SJCRH30 (cell line): ENCODE measurements around the gene MYO19. TPM values are rescaled to one million over a fixed set of nuclear protein-coding genes. Genes with fewer than 3 reads are reported as not detected.

Source experiments
- DNase-seq, 2 experiments: peaks; one replicate each; pipeline ENCODE4 v3.0.0-alpha.2; 2015 to 2020
- H3K27ac ChIP-seq: fragments of 250-450 bp; sonication (Bioruptor Pico); 2 replicates; pipeline ENCODE4 v1.5.1; 2020; ENCODE audit warnings: mild to moderate bottlenecking, moderate library complexity
- H3K27me3 ChIP-seq: fragments of 250-450 bp; sonication (Bioruptor Pico); 2 replicates; pipeline ENCODE4 v1.5.1; 2020; ENCODE audit warnings: mild to moderate bottlenecking, moderate library complexity
- H3K36me3 ChIP-seq: fragments of 250-450 bp; sonication (Bioruptor Pico); 2 replicates; pipeline ENCODE4 v1.5.1; 2020; ENCODE audit warnings: mild to moderate bottlenecking, moderate library complexity
- H3K4me1 ChIP-seq: fragments of 250-450 bp; sonication (Bioruptor Pico); 2 replicates; pipeline ENCODE4 v1.5.1; 2020; ENCODE audit warnings: mild to moderate bottlenecking, moderate library complexity
- H3K4me3 ChIP-seq: fragments of 250-450 bp; sonication (Bioruptor Pico); 2 replicates; pipeline ENCODE4 v1.5.1; 2020; ENCODE audit warnings: mild to moderate bottlenecking, moderate library complexity
- H3K9me3 ChIP-seq: fragments of 250-450 bp; sonication (Bioruptor Pico); replicated peaks from 2 replicates; pipeline ENCODE4 v1.5.1; 2020; ENCODE audit warnings: mild to moderate bottlenecking, moderate library complexity
- total RNA-seq: library from RNA; depleted of rRNA; stranded (reverse); fragments of >200 nt; shearing (Covaris generic); gene quantifications from 2 replicates; pipeline ENCODE4 v1.2.3, GENCODE V29; 2014

Gene MYO19
- total RNA-seq, 1 experiment from 2014 or later = 93.0 TPM

GRCh38 chr17:36544307-36545076 lies 9.8 kb upstream of the MYO19 start, which contains the start of gene GGNBP2:
Gene GGNBP2, plus strand, starts transcription at chr17:36544919. Its CDS starts 806 bp downstream, at chr17:36545725.
- Histone ChIP-seq H3K36me3 (peaks cover 19% of the 10 kb centered on the region), H3K27ac (peak within 1 kb of the TSS; percentile 94), H3K4me1 (peaks cover 9% of the 10 kb centered on the region), H3K27me3 (no peaks in the 10 kb centered on the region), H3K9me3 (no peaks in the 10 kb centered on the region), H3K4me3 (peak within 1 kb of the TSS; percentile 96)
- DNase-seq = peak; percentile 95 to 97

DNA sequence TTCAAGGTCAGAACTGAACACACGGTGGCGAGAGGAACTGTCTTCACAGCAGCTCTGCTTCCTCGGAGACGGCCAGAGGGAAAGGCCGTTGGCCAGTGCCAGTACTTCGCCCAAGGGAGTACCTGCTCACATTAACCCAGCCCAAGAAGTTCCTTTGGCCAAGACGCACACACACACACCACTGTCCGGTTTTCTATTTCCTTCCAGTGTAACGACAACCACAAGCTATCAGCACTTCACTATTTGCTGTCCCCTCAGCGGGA lies 9.3 kb upstream of the MYO19 start:
- peak in 1 of 2 experiments; percentile 39 for DNase-seq
- Histone ChIP-seq H3K27ac (peak overlapping the region; percentile 94), H3K36me3 (peaks cover 15% of the 10 kb centered on the region), H3K4me1 (peaks cover 9% of the 10 kb centered on the region), H3K27me3 (no peaks in the 10 kb centered on the region), H3K9me3 (no peaks in the 10 kb centered on the region), H3K4me3 (peak overlapping the region; percentile 96)

DNA sequence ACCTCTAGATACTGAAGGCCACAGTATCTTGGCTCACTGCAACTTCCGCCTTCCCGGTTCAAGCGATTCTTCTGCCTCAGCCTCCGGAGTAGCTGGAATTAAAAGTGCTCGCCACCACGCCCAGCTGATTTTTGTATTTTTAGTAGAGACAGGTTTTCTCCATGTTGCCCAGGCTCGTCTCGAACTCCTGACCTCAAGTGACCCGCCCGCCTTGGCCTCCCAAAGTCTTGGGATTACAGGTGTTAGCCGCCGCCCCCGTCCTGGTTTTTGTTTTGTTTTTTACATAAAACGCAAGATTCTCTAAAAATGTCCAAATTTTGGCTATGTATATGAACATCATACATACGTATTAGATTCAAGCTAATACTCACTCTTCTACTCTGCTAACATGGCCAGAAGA lies 8.1 kb upstream of the MYO19 start:
- H3K27me3 ChIP-seq = no peaks in the 10 kb centered on the region
- no peak for DNase-seq
- peaks cover 20% of the 10 kb centered on the region for H3K36me3 ChIP-seq
- no peak overlapping the region for H3K27ac ChIP-seq
- no peaks in the 10 kb centered on the region for H3K9me3 ChIP-seq
- no peak overlapping the region for H3K4me3 ChIP-seq
- peaks cover 5% of the 10 kb centered on the region for H3K4me1 ChIP-seq

DNA sequence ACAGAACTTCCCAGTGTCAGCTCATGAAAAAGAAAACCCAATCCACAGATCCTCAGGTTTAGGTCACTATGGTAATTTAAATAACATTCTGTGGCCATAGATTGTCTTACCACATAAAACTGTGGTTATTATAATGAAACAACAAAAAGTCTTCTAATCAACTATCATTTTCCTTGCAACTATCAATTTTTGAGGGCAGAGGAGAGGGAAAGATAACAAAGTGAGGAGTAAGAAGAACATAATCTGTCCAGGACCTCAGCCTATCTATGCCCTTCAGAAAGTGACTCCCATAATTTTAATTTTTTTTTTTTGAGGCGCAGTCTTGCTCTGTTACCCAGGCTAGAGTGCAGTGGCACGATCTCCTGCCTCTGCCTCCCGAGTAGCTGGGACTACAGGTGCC lies 6.0 kb upstream of the MYO19 start:
- no peak for DNase-seq
- Histone ChIP-seq H3K9me3 (no peaks in the 10 kb centered on the region), H3K36me3 (peaks cover 25% of the 10 kb centered on the region), H3K4me3 (no peak overlapping the region), H3K27me3 (no peaks in the 10 kb centered on the region), H3K4me1 (no peaks in the 10 kb centered on the region), H3K27ac (no peak overlapping the region)

GRCh38 chr17:36535669-36536081 lies 1.0 kb upstream of the MYO19 start:
- no peaks in the 10 kb centered on the region for H3K9me3 ChIP-seq
- H3K36me3 ChIP-seq = peaks cover 51% of the 10 kb centered on the region
- H3K4me3 ChIP-seq = peak overlapping the region; percentile 95
- no peaks in the 10 kb centered on the region for H3K27me3 ChIP-seq
- no peaks in the 10 kb centered on the region for H3K4me1 ChIP-seq
- DNase-seq = no peak
- H3K27ac ChIP-seq = peak overlapping the region; percentile 99

GRCh38 chr17:36533935-36534839 lies 481 bp downstream of the MYO19 start:
- no peaks in the 10 kb centered on the region for H3K27me3 ChIP-seq
- H3K36me3 ChIP-seq = peaks cover 58% of the 10 kb centered on the region
- H3K4me3 ChIP-seq = peak overlapping the region; percentile 95
- H3K27ac ChIP-seq = peak overlapping the region; percentile 99
- H3K9me3 ChIP-seq = no peaks in the 10 kb centered on the region
- peak; percentile 79 to 86 for DNase-seq
- peaks cover 3% of the 10 kb centered on the region for H3K4me1 ChIP-seq

- peaks cover 54% of the 10 kb centered on the region for H3K36me3 ChIP-seq
These were observed 2.2 kb downstream of the MYO19 start for GRCh38 chr17:36532435-36532975.

DNA sequence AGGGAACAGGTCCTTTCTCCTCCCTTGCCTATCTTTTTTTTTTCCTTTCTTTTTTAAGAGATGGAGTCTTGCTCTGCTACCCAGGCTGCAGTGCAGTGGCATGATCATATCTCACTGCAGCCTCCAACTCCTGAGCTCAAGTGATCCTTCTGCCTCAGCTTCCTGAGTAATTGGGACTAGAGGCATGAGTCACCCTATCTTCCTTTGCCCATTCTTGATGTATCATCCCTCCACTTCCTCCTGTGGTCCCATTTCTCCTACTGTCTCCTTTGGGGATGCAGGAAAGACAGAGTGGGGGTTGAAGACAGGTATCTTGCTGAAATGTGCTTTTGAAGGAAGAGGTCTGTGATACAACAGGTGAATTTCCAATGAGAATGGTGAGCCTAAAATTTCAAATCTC lies 5.5 kb downstream of the MYO19 start:
- Histone ChIP-seq H3K4me1 (peaks cover 17% of the 10 kb centered on the region), H3K4me3 (no peak overlapping the region), H3K27me3 (no peaks in the 10 kb centered on the region), H3K27ac (peak overlapping the region; percentile 63), H3K9me3 (no peaks in the 10 kb centered on the region), H3K36me3 (peaks cover 73% of the 10 kb centered on the region)
- DNase-seq = peak in 1 of 2 experiments; percentile 46

More at GRCh38 chr17:36532435-36532975, 2.2 kb downstream of the MYO19 start:
- Histone ChIP-seq H3K9me3 (no peaks in the 10 kb centered on the region), H3K27ac (no peak overlapping the region), H3K4me3 (no peak overlapping the region), H3K27me3 (no peaks in the 10 kb centered on the region), H3K4me1 (peaks cover 17% of the 10 kb centered on the region)
- no peak for DNase-seq

DNA sequence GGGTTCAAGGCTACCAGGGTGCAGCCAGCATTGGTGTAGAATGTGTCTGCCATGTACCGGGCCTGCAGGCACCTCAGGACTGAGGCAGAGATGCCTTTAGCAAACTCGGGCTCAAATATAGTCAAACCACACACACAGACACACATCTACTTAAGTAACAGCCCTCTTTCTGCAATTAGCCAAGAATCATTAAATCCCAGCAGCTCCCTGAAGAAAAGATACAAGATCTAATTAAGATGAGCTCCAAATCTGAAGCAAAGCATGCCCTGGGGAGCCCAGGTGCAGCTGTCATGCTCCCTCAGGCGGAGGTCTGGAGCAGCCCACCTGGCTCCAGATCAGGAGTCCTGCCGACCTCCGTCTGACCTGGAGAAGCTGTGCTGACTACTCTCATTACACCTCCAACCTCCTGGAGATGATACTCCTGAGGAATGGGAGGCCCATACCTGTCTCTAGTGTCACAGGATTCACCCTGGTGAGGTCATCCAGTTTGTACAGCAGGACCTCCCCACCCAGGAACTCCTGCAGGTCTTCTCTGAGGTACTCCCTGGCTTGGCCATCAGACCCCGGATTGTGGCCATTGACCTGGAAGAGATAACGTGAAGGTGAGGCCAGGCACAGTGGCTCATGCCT lies 6.9 kb downstream of the MYO19 start:
- peaks cover 17% of the 10 kb centered on the region for H3K4me1 ChIP-seq
- H3K4me3 ChIP-seq = no peak overlapping the region
- H3K27ac ChIP-seq = peak overlapping the region; percentile 63
- H3K36me3 ChIP-seq = peaks cover 72% of the 10 kb centered on the region
- no peaks in the 10 kb centered on the region for H3K9me3 ChIP-seq
- no peaks in the 10 kb centered on the region for H3K27me3 ChIP-seq
- DNase-seq = peak in 1 of 2 experiments; percentile 26

GRCh38 chr17:36525888-36526287 lies 8.8 kb downstream of the MYO19 start:
- no peak overlapping the region for H3K27ac ChIP-seq
- H3K4me3 ChIP-seq = no peak overlapping the region
- H3K27me3 ChIP-seq = no peaks in the 10 kb centered on the region
- DNase-seq = no peak
- no peaks in the 10 kb centered on the region for H3K9me3 ChIP-seq
- H3K36me3 ChIP-seq = peaks cover 72% of the 10 kb centered on the region
- peaks cover 17% of the 10 kb centered on the region for H3K4me1 ChIP-seq

DNA sequence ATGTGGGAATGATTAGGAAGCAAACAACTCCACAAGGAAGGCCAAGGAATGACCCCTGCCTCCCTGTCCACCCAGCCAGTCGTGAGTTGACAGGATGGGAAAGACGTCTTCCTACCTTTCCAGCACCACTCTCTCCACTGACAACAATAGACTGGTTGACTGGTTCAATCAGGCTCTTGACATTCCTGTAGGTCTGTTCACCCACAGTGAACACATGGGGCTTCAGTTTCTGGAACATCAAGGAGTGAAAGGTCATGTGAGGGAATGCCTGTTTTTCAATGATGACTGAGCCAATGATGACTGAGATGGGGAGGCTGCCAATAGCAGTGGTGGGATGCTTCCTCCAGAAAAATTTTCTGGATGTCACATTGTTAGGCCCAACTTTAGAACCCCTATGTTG lies 9.6 kb downstream of the MYO19 start:
- Histone ChIP-seq H3K9me3 (no peaks in the 10 kb centered on the region), H3K4me1 (peaks cover 17% of the 10 kb centered on the region), H3K27ac (no peak overlapping the region), H3K4me3 (no peak overlapping the region), H3K36me3 (peaks cover 76% of the 10 kb centered on the region), H3K27me3 (no peaks in the 10 kb centered on the region)
- no peak for DNase-seq

GRCh38 chr17:36524428-36524876 lies 10.2 kb downstream of the MYO19 start:
- H3K9me3 ChIP-seq = no peaks in the 10 kb centered on the region
- no peak for DNase-seq
- peaks cover 17% of the 10 kb centered on the region for H3K4me1 ChIP-seq
- H3K27ac ChIP-seq = no peak overlapping the region
- no peak overlapping the region for H3K4me3 ChIP-seq
- H3K27me3 ChIP-seq = no peaks in the 10 kb centered on the region
- H3K36me3 ChIP-seq = peaks cover 77% of the 10 kb centered on the region

DNA sequence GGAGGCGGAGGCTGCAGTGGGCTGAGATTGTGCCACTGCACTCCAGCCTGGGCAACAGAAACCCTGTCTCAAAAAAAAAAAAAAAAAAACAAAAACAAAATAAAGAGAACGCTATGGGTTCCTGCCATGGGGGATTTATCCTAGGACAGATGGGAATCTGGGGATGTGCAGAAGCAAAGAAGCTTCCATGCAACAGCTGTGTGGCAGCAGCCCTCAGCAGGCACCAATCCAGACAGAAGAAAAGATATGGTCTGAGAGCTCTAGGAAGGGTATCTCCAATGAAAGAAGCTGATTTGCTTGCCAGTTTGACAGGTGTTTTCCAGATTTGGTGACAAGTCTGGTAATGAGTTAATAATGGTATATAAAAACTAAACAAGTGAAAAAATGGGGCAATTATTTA lies 11.6 kb downstream of the MYO19 start:
- no peaks in the 10 kb centered on the region for H3K27me3 ChIP-seq
- no peaks in the 10 kb centered on the region for H3K9me3 ChIP-seq
- H3K4me1 ChIP-seq = peaks cover 6% of the 10 kb centered on the region
- H3K36me3 ChIP-seq = peaks cover 83% of the 10 kb centered on the region
- no peak overlapping the region for H3K4me3 ChIP-seq
- peak in 1 of 2 experiments; percentile 29 for DNase-seq
- no peak overlapping the region for H3K27ac ChIP-seq

DNA sequence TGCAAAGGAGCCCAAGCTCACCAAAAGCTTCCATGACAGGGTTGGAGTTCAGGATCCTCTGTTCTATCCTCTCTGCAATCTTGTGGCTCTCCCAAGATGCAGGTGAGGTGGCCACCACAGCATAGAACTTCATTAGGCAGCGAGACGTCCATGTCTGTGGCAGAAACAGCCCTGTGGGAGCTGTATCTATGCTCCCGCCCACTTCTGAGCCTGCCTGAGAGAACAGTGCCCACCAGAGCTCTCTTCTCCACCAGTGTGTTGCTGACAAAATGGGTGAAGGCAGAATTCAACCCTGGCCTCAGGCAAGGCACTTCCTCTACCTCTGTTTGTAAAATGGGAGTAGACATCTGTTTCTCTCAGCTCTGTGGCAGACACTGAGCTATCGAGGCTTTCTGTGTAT lies 18.8 kb downstream of the MYO19 start:
- DNase-seq = no peak
- H3K27ac ChIP-seq = no peak overlapping the region
- H3K4me3 ChIP-seq = no peak overlapping the region
- H3K36me3 ChIP-seq = peaks cover 47% of the 10 kb centered on the region
- H3K4me1 ChIP-seq = no peaks in the 10 kb centered on the region
- H3K9me3 ChIP-seq = no peaks in the 10 kb centered on the region
- H3K27me3 ChIP-seq = no peaks in the 10 kb centered on the region
